GM12891 (cell line): Measurements from ENCODE around the gene SLC17A4.
"Not testable (repeated sequence)": the region's sequence is repeated elsewhere in the genome, so short reads cannot be mapped to it uniquely, and the experiment has no call there.

ENCODE experiments used
- DNase-seq: peaks from one replicate; pipeline ENCODE4 v3.0.0; 2011; ENCODE audit warnings: low spot score; ENCODE audit not compliant: insufficient read length
- FAIRE-seq: peaks from 2 replicates; lab custom pipeline; 2011; peaks lifted over from hg19 to GRCh38; lab: Jason Lieb, UNC
- PAX5 ChIP-seq: IDR thresholded peaks from 2 replicates; pipeline ENCODE4 v1.6.1; 2011; ENCODE audit warnings: low read length, moderate library complexity, mild to moderate bottlenecking; ENCODE audit not compliant: insufficient read depth, severe bottlenecking
- POLR2A ChIP-seq: IDR thresholded peaks from 2 replicates; pipeline ENCODE4 v1.6.1; 2011; ENCODE audit warnings: low read depth, low read length, control low read depth
- POLR2AphosphoS5 ChIP-seq: IDR thresholded peaks from 2 replicates; pipeline ENCODE4 v1.6.1; 2011; ENCODE audit warnings: low read depth, low read length, control low read depth
- POU2F2 ChIP-seq: IDR thresholded peaks from 2 replicates; pipeline ENCODE4 v1.6.1; 2011; ENCODE audit warnings: low read depth, mild to moderate bottlenecking, control low read depth, low read length, moderate library complexity
- SPI1 ChIP-seq: IDR thresholded peaks from 2 replicates; pipeline ENCODE4 v1.6.1; 2011; ENCODE audit warnings: low read depth, low read length, control low read depth
- TAF1 ChIP-seq: IDR thresholded peaks from 2 replicates; pipeline ENCODE4 v1.6.1; 2011; ENCODE audit warnings: low read depth, low read length, control low read depth

SLC17A4 gene

GRCh38 chr6:25748049-25748448 lies 6.5 kb upstream of the SLC17A4 start:
- no peak for FAIRE-seq

DNA sequence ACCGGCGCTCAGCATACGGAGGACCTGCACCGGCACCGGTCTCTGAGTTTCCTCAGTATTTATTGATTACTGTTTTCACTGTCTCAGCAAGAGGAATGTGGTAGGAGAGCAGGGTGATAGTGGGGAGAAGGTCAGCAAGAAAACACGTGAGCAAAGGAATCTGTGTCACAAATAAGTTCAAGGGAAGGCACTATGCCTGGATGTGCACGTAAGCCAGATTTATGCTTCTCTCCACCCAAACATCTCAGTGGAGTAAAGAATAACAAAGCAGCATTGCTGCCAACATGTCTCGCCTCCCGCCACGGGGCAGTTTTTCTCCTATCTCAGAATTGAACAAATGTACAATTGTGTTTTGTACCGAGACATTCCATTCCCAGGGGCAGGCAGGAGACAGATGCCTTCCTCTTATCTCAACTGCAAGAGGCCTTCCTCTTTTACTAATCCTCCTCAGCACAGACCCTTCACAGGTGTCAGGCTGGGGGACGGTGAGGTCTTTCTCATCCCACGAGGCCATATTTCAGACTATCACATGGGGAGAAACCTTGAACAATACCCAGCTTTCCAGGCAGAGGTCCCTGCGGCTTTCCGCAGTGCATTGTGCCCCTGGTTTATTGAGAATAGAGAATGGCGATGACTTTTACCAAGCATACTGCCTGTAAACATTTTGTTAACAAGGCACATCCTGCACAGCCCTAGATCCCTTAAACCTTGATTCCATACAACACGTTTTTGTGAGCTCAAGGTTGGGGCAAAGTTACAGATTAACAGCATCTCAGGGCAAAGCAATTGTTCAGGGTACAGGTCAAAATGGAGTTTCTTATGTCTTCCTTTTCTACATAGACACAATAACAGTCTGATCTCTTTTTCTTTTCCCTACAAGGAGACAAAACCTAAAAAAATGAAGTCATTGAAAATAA lies 5.7 kb upstream of the SLC17A4 start:
- not testable (repeated sequence) for DNase-seq, FAIRE-seq

More at GRCh38 chr6:25748049-25748448, 6.5 kb upstream of the SLC17A4 start:
- DNase-seq = no peak
- TF ChIP-seq SPI1 (no peak), POU2F2 (no peak), TAF1 (no peak), POLR2A (no peak), POLR2AphosphoS5 (no peak), PAX5 (no peak)

GRCh38 chr6:25749837-25750236 lies 4.7 kb upstream of the SLC17A4 start:
- DNase-seq (no peak), FAIRE-seq (no peak)
- no peak for TF ChIP-seq POU2F2
- TF ChIP-seq POLR2A = no peak
- TF ChIP-seq TAF1 = no peak
- no peak for TF ChIP-seq POLR2AphosphoS5
- TF ChIP-seq PAX5 = no peak
- TF ChIP-seq SPI1 = no peak

DNA sequence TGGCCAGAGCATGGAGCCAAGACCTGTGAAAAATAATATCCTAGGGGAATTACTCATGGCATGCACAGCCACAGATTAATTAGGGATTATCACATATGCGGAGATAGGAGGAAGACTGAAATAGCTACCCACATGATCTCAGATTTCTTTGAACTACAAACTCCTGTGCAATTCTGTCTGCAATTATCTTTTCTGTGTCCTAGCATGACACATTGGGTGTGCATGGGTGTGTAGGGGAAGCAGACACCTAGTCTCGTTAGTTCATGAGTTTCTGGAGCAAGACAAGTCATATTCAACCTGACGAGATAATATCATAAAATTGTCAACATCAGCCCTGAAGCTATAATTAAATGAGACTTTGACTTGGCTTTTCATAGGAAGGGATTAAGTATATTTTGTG lies 3.6 kb upstream of the SLC17A4 start:
- TF ChIP-seq TAF1 = no peak
- no peak for TF ChIP-seq PAX5
- TF ChIP-seq POLR2AphosphoS5 = no peak
- no peak for TF ChIP-seq POLR2A
- TF ChIP-seq POU2F2 = no peak
- no peak for TF ChIP-seq SPI1
- no peak for FAIRE-seq
- DNase-seq = no peak

DNA sequence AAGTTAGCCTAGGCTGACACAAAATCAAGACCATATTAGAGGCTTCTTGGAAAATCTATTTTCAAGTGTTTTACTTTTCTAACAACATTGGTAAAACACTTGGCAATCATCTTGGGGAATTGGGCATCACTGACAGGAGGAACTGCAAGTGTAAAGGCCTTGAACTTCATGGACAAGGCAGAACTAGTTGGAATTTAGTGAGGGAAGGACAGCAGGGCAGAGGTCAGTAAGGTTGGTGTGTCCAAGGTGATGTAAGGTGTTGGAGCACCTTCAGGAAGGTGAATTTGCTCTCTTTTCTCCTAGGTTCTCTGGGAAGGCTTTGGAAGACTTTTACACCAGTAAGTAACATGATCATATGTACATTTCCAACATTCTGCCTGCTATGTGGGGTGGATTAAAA lies 1.5 kb upstream of the SLC17A4 start:
- no peak for DNase-seq
- FAIRE-seq = no peak
- TF ChIP-seq POLR2AphosphoS5 (no peak), PAX5 (no peak), TAF1 (no peak), SPI1 (no peak), POLR2A (no peak), POU2F2 (no peak)

- DNase-seq (no peak), FAIRE-seq (no peak)
- TF ChIP-seq POLR2AphosphoS5 = no peak
- TF ChIP-seq TAF1 = no peak
- no peak for TF ChIP-seq SPI1
- TF ChIP-seq POLR2A = no peak
- TF ChIP-seq PAX5 = no peak
- TF ChIP-seq POU2F2 = no peak
These were observed 941 bp downstream of the SLC17A4 start for GRCh38 chr6:25755483-25755882.

- DNase-seq (no peak), FAIRE-seq (no peak)
- TF ChIP-seq PAX5 (no peak), POLR2A (no peak), POU2F2 (no peak), TAF1 (no peak), POLR2AphosphoS5 (no peak), SPI1 (no peak)
These were observed 2.1 kb downstream of the SLC17A4 start for GRCh38 chr6:25756382-25757363.

GRCh38 chr6:25757936-25758642 lies 3.5 kb downstream of the SLC17A4 start:
- TF ChIP-seq POLR2AphosphoS5 (no peak), POLR2A (no peak), PAX5 (no peak), TAF1 (no peak), SPI1 (no peak), POU2F2 (no peak)
- no peak for FAIRE-seq
- DNase-seq = no peak

GRCh38 chr6:25764611-25765010 lies 10.1 kb downstream of the SLC17A4 start:
- DNase-seq = no peak
- FAIRE-seq = no peak
- TF ChIP-seq PAX5 = no peak
- TF ChIP-seq POU2F2 = no peak
- TF ChIP-seq POLR2A = no peak
- TF ChIP-seq TAF1 = no peak
- no peak for TF ChIP-seq SPI1
- TF ChIP-seq POLR2AphosphoS5 = no peak
